ENCODE measurements around the gene CEACAM20. TPM values are rescaled to one million over a fixed set of nuclear protein-coding genes. Genes with fewer than 3 reads are reported as not detected.

The CEACAM20 gene
- total and polyA plus RNA-seq, 2 of the 13 experiments (the other 11 are each of a cell fraction or from before 2014, with no cell fraction given): 0.04 TPM; not detected in 1

DNA sequence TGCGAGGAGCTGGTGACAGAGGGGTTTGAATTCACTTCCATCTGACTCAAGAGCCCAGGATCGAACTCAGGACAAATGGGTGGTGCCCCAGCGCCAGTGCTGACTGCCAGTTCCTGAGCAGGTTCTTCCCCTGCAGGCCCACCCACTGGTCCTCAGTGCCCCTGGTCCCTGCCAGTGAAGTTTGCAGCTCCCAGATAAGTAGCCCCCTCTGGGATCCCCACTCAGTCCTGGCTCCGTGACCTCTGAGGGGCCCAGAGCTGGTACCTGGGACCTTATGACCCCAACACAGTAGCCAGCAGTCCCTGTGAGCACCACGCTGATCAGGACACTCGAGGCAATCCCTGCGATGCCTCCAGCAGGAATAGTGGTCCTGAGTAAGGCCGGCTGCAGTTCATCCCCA lies 11.3 kb upstream of the CEACAM20 start:
- no TSS peak for BruUV-seq (replicated peaks)

More for the DNA sequence above, 11.3 kb upstream of the CEACAM20 start:
- CTCF ChIA-PET (ENCODE audit: low intra/inter-chr PET ratio, low total read pairs): no interaction called here
- Histone ChIP-seq H3K4me3 (replicated peaks in 1 of 3; ENCODE audit: insufficient read depth in 1 of 3, low read depth in 2 of 3, low read length in 3 of 3) (no peak overlapping the region), H3K36me3 (replicated peaks in 1 of 2; ENCODE audit: control insufficient read depth in 1 of 2, insufficient read depth in 2 of 2, low read length in 2 of 2) (no peaks in the 10 kb centered on the region), H3K9ac (ENCODE audit: insufficient read depth, low read depth, low read length) (no peak overlapping the region), H3K79me2 (ENCODE audit: insufficient read depth, low read length) (no peaks in the 10 kb centered on the region), H3K4me1 (ENCODE audit: insufficient read depth, low read length) (no peaks in the 10 kb centered on the region), H3K9me3 (ENCODE audit: low read length) (no peaks in the 10 kb centered on the region), H2AFZ (ENCODE audit: low read length) (no peak overlapping the region), H3K27me3 (ENCODE audit: control insufficient read depth in 1 of 2, insufficient read depth in 2 of 2, low read length in 2 of 2) (no peaks in the 10 kb centered on the region), H3K4me2 (ENCODE audit: low read depth, low read length) (no peak overlapping the region), H4K20me1 (ENCODE audit: insufficient read depth, low read length) (no peaks in the 10 kb centered on the region), H3K27ac (ENCODE audit: extremely low read length, insufficient read depth, low read length) (no peak overlapping the region)
- in situ Hi-C loops (cut with HindIII; ENCODE audit: extremely low pct_ligation_motif_present, low pct_unique_long_range_greater_than_20kb): no loop called here
- POLR2A ChIA-PET: no interaction called here
- TF ChIP-seq REL (CRISPR knock-in tag; conservative IDR thresholded peaks at IDR 0.05) (no peak), SP1 (IDR thresholded peaks at IDR 0.05) (no peak), SP1 (CRISPR knock-in tag; IDR thresholded peaks at IDR 0.05) (no peak), HES4 (CRISPR knock-in tag; IDR thresholded peaks at IDR 0.05; ENCODE audit: borderline replicate concordance) (no peak), TOPORS (CRISPR knock-in tag; IDR thresholded peaks at IDR 0.05) (no peak), ASH2L (IDR thresholded peaks at IDR 0.05; ENCODE audit: insufficient read length, low read depth, low read length) (no peak), ZNF737 (CRISPR knock-in tag; IDR thresholded peaks at IDR 0.05; ENCODE audit: borderline replicate concordance) (no peak), ZNF24 (IDR thresholded peaks at IDR 0.05) (no peak), KLF12 (CRISPR knock-in tag; IDR thresholded peaks at IDR 0.05; ENCODE audit: borderline replicate concordance) (no peak), ZNF124 (CRISPR knock-in tag; IDR thresholded peaks at IDR 0.05) (no peak), TOE1 (CRISPR knock-in tag; IDR thresholded peaks at IDR 0.05) (no peak), ZNF12 (CRISPR knock-in tag; IDR thresholded peaks at IDR 0.05) (no peak), POLR2AphosphoS2 (IDR thresholded peaks at IDR 0.05; ENCODE audit: low read depth, low read length) (no peak), PITX1 (CRISPR knock-in tag; IDR thresholded peaks at IDR 0.05) (no peak), ATM (IDR thresholded peaks at IDR 0.05; ENCODE audit: borderline replicate concordance) (no peak), HIVEP1 (CRISPR knock-in tag; IDR thresholded peaks at IDR 0.05) (no peak), SALL1 (CRISPR knock-in tag; IDR thresholded peaks at IDR 0.05) (no peak)
- TF ChIP-seq, protein P1, sequence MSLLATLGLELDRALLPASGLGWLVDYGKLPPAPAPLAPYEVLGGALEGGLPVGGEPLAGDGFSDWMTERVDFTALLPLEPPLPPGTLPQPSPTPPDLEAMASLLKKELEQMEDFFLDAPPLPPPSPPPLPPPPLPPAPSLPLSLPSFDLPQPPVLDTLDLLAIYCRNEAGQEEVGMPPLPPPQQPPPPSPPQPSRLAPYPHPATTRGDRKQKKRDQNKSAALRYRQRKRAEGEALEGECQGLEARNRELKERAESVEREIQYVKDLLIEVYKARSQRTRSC (CRISPR knock-in tag; IDR thresholded peaks at IDR 0.05; ENCODE audit: low read depth): no peak
- TF ChIP-seq, protein P2, sequence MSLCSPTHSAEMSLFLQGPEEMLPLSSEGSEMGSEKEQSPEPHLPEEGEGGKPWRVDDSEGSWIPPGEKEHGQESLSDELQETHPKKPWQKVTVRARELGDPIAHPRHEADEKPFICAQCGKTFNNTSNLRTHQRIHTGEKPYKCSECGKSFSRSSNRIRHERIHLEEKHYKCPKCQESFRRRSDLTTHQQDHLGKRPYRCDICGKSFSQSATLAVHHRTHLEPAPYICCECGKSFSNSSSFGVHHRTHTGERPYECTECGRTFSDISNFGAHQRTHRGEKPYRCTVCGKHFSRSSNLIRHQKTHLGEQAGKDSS (CRISPR knock-in tag; IDR thresholded peaks at IDR 0.05; ENCODE audit: borderline replicate concordance, low read depth): no peak
- no peak for ATAC-seq
- DNase-seq (ENCODE audit: low spot score): no peak
- intact Hi-C loops (cut with micrococcal nuclease; ENCODE audit: unreplicated experiment): no loop called here
- no peak for FAIRE-seq
- WGBS (ENCODE audit: low lambda C conversion rate): 57% methylated on average over 6 of the region's 8 CpGs

Measured in HepG2 (cell line).